ENCODE results near the gene PSTPIP2. TPM values are rescaled to one million over a fixed set of nuclear protein-coding genes. Genes with fewer than 3 reads are reported as not detected.

The PSTPIP2 gene, protein sequence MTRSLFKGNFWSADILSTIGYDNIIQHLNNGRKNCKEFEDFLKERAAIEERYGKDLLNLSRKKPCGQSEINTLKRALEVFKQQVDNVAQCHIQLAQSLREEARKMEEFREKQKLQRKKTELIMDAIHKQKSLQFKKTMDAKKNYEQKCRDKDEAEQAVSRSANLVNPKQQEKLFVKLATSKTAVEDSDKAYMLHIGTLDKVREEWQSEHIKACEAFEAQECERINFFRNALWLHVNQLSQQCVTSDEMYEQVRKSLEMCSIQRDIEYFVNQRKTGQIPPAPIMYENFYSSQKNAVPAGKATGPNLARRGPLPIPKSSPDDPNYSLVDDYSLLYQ
- 10 to 100 TPM; 17.8 TPM for total RNA-seq

DNA sequence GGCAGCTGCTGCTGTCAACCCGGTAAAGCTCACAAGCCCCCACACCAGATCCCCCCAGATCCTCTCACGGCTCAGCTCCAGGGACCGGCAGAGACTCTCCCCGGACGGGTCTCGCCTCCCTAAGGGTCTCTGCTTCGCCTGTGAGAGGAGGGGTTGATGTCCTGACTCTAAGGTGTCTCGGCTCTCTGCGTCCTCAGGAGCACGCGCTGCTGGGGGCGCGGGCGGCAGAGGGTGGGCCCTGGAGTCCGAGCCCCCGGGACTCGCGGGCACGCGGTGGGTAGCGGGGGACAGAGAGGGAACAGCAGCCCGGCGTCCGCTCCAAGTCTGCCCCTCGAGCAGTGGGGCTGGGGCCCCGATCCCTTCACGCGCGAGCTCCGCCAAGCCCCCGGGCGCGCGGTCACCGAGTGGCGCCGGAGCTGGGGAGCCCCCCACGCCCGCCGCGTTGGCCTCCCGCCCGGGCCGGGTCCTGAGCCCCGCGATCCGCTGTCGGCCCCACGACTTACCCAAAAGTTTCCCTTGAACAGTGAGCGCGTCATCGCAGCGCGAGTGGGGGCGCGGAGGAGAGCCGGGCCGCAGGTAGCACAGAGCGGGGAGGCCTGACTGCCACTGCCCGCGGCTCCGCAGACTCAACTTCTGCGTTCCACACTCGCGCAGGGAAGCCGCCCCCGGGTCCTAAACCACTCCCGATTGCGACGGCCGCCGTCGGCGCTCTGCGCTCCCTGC is at the start of gene PSTPIP2:
PSTPIP2 (minus strand) TSS at position 608 of the 723 bp plus-strand sequence; CDS start at position 536, 72 bp downstream.
- intact Hi-C loops (cut with micrococcal nuclease): loop anchor here (2.0 to 10.0 kb wide), 5 partner anchors 97 to 407 kb away; no protein-coding TSS in a partner anchor
- peak within 1 kb of the TSS; percentile 79 for H3K27ac Mint-ChIP-seq
- DNase-seq: peak; percentile 78
- H3K36me3 Mint-ChIP-seq (ENCODE audit: low read depth): peaks cover 9% of the 10 kb centered on the region
- H3K9me3 Mint-ChIP-seq: peaks cover 1% of the 10 kb centered on the region
- ATAC-seq: peak; percentile 69
- H3K4me1 Mint-ChIP-seq (ENCODE audit: low read depth): peaks cover 41% of the 10 kb centered on the region
- POLR2A ChIA-PET: interaction anchor here (0.6 to 1.5 kb wide), 10 partner anchors 10 to 102 kb away, joined by 3 to 6 read pairs (median 4); a partner anchor contains a TSS
- CTCF ChIA-PET: interaction anchor here (0.7 to 3.8 kb wide), 21 partner anchors 10 to 452 kb away, joined by 3 to 51 read pairs (median 4); no protein-coding TSS in a partner anchor
- TF ChIP-seq, protein P1, sequence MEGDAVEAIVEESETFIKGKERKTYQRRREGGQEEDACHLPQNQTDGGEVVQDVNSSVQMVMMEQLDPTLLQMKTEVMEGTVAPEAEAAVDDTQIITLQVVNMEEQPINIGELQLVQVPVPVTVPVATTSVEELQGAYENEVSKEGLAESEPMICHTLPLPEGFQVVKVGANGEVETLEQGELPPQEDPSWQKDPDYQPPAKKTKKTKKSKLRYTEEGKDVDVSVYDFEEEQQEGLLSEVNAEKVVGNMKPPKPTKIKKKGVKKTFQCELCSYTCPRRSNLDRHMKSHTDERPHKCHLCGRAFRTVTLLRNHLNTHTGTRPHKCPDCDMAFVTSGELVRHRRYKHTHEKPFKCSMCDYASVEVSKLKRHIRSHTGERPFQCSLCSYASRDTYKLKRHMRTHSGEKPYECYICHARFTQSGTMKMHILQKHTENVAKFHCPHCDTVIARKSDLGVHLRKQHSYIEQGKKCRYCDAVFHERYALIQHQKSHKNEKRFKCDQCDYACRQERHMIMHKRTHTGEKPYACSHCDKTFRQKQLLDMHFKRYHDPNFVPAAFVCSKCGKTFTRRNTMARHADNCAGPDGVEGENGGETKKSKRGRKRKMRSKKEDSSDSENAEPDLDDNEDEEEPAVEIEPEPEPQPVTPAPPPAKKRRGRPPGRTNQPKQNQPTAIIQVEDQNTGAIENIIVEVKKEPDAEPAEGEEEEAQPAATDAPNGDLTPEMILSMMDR (IDR thresholded peaks at IDR 0.05): no peak
- peak within 1 kb of the TSS; percentile 79 for H3K4me3 Mint-ChIP-seq
- no peaks in the 10 kb centered on the region for H3K27me3 Mint-ChIP-seq

DNA sequence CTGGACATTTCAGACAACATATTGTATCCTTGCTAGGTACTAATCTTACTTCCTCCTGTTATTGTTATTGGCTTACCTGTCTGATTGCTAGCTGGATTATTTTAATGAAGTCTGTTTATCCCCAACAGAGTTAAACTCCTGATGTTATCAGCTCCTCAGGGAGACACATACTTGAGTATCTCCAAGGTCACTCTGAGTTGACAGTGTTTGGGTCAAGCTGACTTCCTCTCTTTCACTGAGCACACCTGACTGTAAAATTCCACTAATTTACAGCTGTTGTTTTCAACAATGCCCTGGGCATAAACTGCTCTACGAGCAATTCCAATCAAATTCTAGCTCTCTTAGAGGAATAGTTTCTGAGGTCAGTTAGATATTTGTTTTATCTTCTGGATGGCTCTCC is 41.7 kb upstream of the PSTPIP2 start:
- peaks cover 34% of the 10 kb centered on the region for H3K36me3 Mint-ChIP-seq (ENCODE audit: low read depth)

DNA sequence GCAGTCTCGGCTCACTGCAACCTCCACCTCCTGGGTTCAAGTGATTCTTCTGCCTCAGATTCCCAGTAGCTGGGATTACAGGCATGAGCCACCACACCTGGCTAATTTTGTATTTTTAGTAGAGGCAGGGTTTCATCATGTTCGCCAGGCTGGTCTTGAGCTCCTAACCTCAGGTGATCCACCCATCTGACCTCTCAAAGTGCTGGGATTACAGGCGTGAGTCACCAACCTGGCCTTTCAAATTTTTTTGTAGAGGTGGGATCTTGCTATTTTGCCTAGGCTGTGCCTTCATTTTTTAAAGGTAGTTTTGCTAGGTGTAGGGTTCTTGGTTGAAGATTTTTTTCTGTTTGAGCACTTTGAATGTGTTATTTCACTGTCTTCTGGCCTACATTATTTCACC is 38.3 kb upstream of the PSTPIP2 start:
- H3K4me1 Mint-ChIP-seq (ENCODE audit: low read depth): peaks cover 21% of the 10 kb centered on the region
- no peaks in the 10 kb centered on the region for H3K9me3 Mint-ChIP-seq
- no peak for ATAC-seq
- ChIA-PET CTCF (interaction anchor here (1.1 kb wide), 1 partner anchor 13 kb away, joined by 3 read pairs; no protein-coding TSS in a partner anchor), POLR2A (no interaction called here)
- no peak overlapping the region for H3K27ac Mint-ChIP-seq
- no peaks in the 10 kb centered on the region for H3K27me3 Mint-ChIP-seq
- peaks cover 38% of the 10 kb centered on the region for H3K36me3 Mint-ChIP-seq (ENCODE audit: low read depth)
- no peak overlapping the region for H3K4me3 Mint-ChIP-seq
- intact Hi-C loops (cut with micrococcal nuclease): no loop called here
- DNase-seq: no peak
- TF ChIP-seq, protein P1 (IDR thresholded peaks at IDR 0.05): no peak

More for the DNA sequence above, 41.7 kb upstream of the PSTPIP2 start:
- ATAC-seq (no peak), DNase-seq (no peak)
- H3K4me3 Mint-ChIP-seq: no peak overlapping the region
- no peaks in the 10 kb centered on the region for H3K9me3 Mint-ChIP-seq
- no peaks in the 10 kb centered on the region for H3K27me3 Mint-ChIP-seq
- ChIA-PET POLR2A (interaction anchor here (0.5 kb wide), 1 partner anchor 60 kb away, joined by 3 read pairs; no protein-coding TSS in a partner anchor), CTCF (interaction anchor here (0.6 to 1.2 kb wide), 3 partner anchors 24 to 167 kb away, joined by 3 to 4 read pairs (median 3); no protein-coding TSS in a partner anchor)
- H3K4me1 Mint-ChIP-seq (ENCODE audit: low read depth): peaks cover 12% of the 10 kb centered on the region
- H3K27ac Mint-ChIP-seq: no peak overlapping the region
- intact Hi-C loops (cut with micrococcal nuclease): no loop called here
- TF ChIP-seq, protein P1 (IDR thresholded peaks at IDR 0.05): no peak

DNA sequence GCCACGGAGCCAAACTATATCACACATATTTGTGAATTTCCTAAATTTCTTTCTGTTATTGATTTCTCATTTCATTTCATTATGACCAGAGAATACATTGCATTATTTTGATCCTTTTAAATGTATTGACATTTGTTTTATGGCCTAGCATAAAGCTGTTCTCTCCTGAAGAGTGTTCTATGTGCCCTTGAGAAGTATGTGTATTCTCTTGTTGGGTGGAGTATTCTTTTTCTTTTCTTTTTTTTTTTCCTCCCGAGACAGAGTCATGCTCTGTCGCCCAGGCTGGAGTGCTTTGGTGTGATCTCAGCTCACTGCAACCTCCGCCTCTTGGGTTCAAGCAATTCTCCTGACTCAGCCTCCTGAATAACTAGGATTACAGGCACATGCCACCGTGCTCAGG is 37.3 kb upstream of the PSTPIP2 start:
- no peaks in the 10 kb centered on the region for H3K9me3 Mint-ChIP-seq
- ChIA-PET POLR2A (interaction anchor here (0.9 kb wide), 1 partner anchor 11 kb away, joined by 3 read pairs; the partner anchor contains the start of gene ATP5F1A), CTCF (no interaction called here)
- ATAC-seq (no peak), DNase-seq (no peak)
- H3K4me3 Mint-ChIP-seq: no peak overlapping the region
- intact Hi-C loops (cut with micrococcal nuclease): no loop called here
- no peak overlapping the region for H3K27ac Mint-ChIP-seq
- H3K27me3 Mint-ChIP-seq: no peaks in the 10 kb centered on the region
- H3K4me1 Mint-ChIP-seq (ENCODE audit: low read depth): peaks cover 26% of the 10 kb centered on the region
- TF ChIP-seq, protein P1 (IDR thresholded peaks at IDR 0.05): no peak
- H3K36me3 Mint-ChIP-seq (ENCODE audit: low read depth): peaks cover 32% of the 10 kb centered on the region
